SW 1271 (cell line): Measurements from ENCODE around the gene EOLA1.
"Not testable (repeated sequence)": the region's sequence is repeated elsewhere in the genome, so short reads cannot be mapped to it uniquely, and the experiment has no call there.

ENCODE experiments used
- DNase-seq, 2 experiments: peaks; one replicate each; lab custom pipeline; 2025; lab: John Stamatoyannopoulos, UW

EOLA1 gene

DNA sequence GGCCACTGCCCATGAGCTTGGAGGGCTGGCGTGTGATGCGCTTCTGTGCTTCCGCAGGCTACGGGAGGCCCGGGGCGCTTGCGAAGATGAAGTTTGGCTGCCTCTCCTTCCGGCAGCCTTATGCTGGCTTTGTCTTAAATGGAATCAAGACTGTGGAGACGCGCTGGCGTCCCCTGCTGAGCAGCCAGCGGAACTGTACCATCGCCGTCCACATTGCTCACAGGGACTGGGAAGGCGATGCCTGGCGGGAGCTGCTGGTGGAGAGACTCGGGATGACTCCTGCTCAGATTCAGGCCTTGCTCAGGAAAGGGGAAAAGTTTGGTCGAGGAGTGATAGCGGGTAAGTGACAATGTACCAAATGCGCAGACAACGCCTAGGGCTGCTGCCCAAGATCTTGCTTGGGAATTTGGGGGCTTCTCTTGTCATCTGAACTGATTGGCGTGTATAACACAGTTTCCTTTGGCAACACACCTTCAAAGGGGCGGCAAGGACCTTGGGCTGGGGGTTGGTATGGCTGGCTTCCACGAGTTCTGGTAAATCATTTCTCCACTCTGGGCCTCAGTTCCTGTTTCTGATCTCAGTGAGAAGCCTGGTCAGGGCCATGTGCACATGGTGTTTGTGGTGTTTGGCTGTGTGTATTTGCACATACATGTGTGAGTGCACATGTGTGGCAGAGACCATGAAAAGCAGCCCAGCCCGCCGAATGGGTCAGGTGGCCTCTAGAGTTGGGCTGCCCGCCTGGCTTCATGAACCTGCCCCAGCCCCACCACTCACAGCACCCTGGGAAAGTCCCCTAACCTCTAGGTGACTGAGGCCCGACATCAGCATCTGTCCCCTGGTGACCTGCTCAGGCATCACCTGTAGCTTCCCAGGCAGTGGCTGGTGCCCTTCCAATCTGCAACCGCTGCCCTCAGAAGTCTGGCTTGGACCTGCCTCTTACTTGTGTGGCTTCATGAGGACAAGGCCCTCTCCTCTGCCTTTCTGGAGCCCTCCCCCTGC lies 5.0 kb downstream of the EOLA1 start:
- DNase-seq: not testable (repeated sequence)

DNA sequence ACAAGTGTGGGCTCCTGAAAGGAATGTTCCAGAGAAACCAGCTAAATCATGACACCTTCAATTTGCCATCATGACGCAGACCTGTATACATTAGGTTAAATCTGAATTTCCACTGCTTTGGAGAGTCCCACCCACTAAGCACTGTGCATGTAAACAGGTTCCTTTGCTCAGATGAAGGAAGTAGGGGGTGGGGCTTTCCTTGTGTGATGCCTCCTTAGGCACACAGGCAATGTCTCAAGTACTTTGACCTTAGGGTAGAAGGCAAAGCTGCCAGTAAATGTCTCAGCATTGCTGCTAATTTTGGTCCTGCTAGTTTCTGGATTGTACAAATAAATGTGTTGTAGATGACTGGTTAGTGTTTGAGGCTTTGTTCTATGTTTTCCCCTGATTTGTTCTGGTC lies 6.2 kb downstream of the EOLA1 start:
- DNase-seq: not testable (repeated sequence)

DNA sequence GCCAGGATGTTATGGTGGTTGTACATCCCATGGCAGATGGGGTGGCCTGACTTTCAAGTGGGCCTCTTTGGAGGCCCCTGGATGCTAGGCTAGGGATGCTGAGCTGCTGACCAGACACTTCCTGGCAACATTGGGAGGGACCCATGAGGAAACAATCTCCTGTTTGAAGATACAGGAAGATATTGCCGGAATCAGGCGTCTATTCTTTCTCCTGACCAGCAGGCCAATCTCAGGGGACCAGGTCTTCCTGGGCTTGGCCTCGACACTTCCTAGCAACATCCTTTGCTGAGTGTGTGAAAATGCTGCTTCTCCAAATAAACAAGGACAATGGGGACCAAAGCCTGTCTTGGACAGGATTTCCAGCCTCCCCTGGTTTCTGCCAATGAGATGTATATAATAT lies 7.0 kb downstream of the EOLA1 start:
- not testable (repeated sequence) for DNase-seq

DNA sequence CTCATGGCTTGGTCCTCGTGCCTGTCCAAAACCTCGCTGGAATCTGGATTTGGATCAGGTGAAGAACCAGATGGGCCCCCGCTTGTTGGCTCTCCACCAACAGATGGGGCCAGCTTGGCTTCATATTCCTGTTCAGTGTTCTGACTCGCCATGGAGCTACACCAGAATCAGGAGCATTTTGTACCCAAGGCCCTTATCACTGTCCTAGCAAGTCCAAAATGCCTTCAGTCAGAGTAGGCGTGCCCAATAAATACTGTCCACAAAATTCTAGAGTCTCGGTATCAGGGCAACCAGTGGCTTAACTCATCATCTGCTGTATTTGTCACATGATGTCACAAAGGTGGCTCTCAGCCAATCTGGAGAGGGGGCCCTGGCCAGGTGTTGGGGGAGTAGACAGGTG lies 8.9 kb downstream of the EOLA1 start, which contains the start of gene HSFX3:
Gene HSFX3, minus strand, starts transcription at position 224 of the 400 bp plus-strand sequence. Its CDS starts 72 bp downstream, at position 152.
- DNase-seq: not testable (repeated sequence)

DNA sequence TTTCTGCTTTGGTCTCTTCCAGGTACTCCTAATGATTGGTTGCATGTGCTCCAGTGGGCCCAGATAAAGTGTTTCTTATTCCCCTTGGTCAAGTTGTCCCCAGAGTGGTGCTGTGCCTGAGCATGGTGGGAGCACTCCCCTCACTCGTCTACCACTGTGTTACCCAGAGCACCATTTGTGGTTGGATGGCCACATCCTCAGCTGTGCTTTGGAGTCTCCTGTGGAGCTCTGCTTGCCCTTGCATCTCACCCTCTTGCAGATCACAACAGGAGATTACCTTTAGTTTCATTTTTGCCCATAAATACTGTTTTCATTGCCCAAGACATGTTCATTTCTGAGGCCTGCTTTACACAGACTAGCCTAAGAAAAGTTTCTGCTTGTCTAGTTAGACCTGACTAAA lies 9.6 kb downstream of the EOLA1 start:
- not testable (repeated sequence) for DNase-seq

DNA sequence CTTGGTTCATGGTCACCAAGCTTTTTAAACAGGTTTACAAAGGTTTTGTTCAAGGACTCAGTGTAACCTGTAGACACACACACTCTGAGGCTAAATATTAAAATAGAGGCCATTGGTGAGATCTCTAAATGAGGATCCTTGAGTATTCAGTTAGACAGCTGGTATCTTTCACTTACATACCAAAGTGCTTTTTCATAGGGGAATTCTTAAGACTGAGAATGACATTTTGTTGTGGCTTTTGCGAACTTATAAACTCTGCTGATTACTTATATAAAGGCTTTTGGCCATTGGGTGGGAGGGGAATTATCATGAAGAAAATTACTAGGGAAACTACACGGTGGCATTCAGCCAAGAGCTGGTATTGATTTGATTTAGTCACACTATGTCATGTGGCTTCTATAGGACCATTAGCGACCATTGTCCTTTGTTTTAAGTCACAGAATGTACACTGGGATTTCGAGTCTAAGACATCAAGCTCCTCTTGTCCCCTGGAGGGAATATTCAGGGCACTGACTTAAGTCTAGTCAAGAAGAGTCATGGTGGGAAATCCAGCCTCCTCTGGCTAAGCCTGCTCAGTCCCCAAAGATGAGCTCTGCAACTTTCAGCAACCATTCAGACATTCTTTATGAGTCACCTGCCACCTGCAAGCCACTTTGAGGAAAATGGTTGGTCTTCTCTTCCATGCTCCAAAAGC lies 10.6 kb downstream of the EOLA1 start:
- not testable (repeated sequence) for DNase-seq

DNA sequence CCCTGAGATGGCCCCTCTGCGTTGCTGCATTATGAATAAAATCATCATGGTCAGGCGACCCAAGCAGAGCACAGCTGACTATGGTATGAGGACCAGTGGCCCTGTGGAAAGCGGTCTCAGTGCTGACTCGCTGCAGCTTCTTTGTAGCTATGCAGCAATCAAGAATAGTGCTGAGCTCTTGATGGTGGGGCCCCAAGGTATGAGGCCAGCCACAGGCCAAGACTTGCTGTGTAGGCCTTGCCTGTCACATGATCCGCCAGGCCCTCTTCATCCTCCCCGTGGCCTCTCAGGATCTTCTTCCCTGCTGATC lies 11.1 kb downstream of the EOLA1 start:
- not testable (repeated sequence) for DNase-seq

DNA sequence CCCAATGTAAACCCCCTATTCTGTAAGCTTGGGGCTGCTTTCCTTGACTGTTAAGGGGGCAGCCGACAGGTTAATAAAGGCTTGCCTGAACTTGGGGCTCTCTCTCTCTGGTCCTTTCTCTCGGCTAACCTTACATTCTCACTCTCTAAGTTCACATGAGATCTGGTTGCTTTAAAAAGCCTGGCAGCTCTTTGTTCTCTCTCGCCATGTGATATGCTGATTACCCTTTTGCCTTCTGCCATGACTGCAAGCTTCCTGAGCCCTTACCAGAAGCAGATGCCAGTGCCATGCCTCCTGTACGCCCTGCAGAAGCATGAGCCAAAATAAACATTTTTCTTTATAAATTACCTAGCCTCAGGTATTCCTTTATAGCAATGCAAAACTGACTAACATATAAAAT lies 14.4 kb downstream of the EOLA1 start:
- DNase-seq: not testable (repeated sequence)

DNA sequence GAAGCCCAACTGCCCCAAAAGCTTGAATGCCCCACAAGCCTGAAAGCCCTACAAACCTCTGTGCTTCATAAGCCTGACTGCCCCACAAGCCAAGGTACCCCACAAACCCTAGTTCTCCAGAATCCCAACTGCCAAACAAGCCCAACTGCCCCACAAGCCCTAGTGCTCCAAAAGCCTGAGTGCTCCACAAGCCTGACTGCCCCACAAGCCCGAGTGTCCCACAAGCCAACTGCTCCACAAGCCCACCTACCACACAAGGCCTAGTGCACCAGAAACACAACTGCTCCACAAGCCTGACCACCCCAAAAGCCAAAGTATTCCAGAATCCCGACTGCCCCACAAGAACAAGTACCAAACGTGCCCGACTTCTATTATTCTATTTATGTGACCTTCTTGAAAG lies 22.5 kb downstream of the EOLA1 start:
- no peak for DNase-seq

DNA sequence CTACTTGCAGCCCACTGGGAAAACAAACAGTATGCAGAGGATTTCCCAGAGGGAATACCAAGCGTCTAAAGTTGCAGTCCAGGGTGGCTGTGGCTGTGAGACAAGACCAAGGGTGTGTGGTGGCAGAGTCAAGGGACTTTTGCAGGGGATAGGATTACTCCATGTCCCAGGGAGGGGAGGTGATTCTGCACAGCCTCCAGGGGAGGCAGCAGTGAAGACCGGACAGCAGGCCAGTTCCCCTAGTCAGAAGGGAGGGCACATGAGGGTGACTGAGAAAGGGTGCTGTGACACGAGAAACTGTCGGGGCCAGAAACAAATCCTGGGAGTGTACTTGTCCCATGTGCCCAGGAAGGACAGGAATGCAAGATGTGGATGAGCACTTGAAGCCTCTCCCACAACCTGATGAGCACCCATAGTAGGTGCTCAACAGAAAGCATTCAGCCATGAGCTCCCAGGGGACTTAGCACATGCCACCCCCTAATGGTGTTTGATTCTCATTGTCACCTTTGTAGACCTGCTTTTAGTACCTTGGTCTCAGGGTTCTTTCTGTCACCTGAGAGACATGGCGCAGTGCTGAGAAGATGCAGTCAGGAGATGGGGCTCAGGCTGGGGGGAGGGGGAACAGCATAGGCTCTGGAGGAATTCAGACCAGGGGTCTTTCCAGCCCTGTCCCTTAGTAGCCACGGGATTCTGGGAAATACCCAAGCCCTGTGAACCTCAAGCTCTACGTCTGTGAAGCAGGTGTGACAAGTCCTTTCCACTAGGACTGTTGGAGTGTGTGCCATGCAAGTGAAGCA lies 27.0 kb downstream of the EOLA1 start:
- no peak for DNase-seq

DNA sequence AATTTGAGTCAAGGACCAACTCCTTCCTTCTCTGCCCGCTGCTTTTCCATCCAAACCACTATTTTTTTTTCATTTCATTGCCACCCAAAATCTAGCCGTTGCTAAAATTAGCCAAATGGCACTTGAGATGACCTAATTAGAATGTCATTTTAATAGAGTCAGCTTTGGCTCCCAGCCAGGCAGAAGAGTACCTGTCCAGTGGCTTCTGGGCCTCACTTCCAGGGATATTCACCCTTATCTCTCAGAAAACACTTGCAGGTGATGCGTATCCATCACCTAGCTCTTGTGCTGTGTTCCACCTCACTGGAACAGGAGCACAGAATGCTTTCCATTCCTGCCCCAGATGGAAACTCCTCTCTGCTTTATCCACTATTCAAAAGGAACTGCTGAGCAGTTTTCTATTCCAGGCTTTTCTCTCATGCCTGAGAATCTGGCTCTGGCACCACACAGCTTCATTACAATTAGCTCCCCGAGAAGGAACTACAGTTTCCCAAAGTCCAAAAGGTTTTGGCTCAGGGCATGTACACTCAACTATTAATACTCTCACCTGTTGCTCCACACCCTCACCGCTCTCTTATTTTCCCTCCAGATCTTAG lies 28.0 kb downstream of the EOLA1 start:
- DNase-seq: no peak

DNA sequence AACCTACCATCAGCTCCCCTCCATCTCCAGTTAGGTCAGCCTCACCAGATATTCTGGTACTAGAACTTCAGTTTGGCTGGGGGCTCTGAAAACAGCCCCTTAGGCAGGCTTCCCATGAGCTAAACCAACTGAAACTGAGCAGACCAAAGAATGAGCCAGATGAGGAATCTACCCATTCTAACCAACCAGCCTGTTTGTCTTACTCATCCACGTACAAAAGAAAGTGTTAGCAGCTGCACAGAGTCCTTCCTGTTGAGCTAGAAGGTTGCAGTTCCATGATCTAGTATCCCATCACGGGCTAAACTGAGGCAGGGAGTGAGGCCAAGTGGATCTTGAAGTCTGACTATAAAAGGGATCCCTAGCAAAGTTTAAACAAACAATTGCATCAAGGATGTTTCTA lies 29.0 kb downstream of the EOLA1 start:
- no peak for DNase-seq

DNA sequence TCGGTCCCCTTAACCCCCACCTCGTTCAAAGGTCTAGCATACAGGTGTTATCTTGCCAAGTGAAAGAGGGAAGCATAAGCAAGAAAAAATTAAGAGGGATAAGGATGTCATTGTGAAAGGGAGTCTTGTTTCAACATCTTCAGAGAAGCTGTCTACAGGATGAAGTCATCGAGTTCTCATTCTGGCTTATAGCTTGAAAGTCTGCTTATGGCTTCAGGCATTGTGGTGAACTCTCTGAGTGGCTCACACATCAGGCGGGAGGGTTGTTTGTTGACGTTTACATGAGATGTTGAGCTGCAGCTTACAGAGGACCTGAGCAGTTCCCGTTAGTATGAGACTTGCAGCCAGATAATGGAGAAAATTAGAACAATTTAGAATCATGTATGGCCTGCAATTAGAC lies 29.9 kb downstream of the EOLA1 start:
- DNase-seq: no peak

DNA sequence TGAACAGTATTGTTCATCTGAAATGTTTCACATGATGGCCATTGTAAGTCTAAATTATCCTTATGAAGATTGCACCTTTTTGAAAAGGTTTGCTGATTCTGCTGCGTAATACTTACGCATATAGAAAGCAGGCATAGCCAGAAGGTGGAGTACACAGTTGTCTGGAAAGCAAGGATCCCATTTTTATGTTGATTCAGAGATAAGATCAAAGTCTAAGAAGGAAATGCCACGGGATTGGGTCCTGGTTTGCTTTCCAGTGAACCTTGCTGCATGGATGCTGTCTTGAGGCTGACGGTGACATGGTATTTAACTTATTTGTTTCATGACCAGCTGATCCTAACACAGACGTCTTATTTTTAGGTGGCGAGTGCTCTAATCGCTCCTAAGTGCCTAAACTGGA lies 31.0 kb downstream of the EOLA1 start:
- DNase-seq: no peak

DNA sequence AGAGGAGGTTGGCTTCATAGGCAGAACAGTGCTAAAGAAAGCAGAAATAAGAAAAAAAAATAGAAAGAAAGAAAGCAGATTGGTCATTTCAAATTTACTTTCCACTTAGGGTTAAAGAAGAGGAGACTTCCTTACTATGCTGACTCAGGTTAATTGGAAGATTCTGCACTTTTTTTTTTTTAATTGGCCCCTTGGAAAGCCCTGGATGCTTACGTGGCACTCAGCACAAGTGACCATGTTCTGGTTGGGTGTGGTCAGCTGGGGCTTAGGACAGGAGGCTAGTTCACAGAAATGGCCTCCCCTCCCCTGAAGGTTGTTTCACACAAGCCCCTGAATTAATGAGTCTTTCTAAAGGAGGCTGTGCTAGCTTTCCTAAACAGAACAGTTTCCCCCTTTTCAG lies 31.9 kb downstream of the EOLA1 start:
- no peak for DNase-seq

DNA sequence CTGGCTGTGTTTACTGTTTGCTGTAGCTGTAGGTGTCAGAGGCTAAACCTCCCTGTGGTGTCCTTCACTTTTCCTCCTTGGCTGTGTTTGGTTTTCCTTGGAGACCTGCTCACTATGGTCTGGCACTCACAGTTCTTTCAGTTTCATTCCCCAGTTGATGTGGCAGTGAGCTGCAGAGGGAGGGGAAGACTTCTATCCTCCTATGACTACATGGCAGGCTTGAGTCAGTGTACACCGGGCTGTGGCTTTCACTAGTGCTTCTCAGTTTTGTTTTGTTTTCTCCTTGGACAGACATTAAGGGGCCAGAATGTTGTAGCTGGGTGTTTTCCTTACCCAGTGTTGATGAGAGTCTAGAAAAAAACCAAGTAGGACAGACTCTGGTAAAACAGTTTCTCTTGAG lies 32.6 kb downstream of the EOLA1 start:
- DNase-seq: not testable (repeated sequence)

DNA sequence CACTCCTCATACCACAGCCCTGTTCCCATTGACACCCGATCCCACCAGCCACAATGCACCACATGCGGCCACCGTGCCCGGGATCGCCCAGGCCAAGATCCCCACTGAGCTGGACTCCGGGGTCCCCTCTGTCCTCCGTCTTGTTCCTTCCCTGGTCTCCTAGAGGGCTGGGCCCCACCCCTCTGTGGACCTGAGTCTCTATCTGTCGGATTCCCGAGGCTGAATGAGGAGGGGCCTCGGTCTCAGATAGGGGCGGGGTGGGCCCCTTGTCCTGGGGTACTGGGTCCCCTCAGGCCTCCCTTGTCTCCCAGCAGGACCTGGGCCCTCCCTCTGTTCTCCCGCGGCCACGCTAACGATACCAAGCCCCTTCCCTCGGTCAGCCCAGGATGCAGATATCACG lies 44.8 kb downstream of the EOLA1 start:
- DNase-seq: not testable (repeated sequence)

DNA sequence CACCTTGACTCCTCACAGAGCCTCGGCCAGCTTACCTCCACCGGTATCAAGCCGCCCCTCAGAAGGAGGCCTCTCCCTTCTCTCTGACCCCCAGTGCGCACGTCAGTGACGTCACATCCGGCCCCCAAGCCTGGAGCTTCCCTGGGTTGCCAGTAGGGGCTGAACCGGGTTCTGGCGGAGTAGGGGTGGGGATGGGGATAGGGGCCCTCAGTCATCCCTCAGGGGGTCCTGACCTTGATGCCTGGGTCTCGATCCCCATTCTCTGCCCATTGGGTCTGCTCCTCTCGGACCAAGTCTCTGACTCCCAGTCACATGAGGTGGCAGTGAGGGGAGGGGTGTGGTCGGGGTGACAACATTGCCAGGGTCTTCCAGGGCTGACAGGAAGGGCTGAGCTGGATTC lies 46.5 kb downstream of the EOLA1 start, which contains the start of gene MAGEA9B:
Gene MAGEA9B, minus strand, starts transcription at position 101 of the 400 bp plus-strand sequence. CDS start 4,280 bp downstream, outside the sequence.
- DNase-seq: not testable (repeated sequence)

DNA sequence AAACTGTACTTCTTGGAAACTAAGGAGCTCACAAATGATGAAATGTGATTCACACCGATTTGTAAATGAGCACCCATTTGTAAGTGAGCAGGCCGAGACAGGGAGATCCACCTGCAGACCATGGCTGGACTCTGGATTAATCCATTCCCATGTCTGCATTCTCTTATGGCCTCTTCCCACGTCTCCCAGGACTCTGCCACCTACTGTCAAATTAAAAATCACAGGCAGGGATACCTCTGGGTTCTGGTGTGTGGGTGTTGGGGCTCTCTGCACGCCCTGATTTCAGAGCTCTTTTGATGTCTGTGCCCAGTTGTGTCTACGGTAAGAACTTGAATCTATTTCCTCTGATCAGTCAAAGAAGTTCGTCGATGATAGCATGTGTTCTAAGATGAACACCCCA lies 50.2 kb downstream of the EOLA1 start:
- DNase-seq: not testable (repeated sequence)

DNA sequence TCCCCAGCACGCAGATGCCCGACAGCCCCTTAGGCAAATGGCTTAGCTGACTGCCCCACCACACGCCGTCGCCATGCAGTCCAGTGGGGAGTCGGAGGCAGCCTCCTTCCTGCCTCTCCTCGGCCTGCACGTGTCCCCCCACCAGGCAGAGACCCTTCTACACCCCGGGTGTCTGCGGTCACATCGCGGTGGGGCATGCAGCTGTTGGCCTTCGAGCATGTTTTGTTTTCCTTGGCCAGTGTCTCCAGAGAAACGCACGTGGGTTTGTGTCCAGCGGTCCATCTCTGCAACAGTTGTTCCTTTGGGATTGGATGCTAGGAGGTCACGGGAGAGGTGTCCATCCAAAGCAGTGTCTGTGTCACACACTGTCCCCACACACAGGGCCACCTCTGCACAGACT lies 54.4 kb downstream of the EOLA1 start, which contains the start of gene HSFX2:
Gene HSFX2, minus strand, starts transcription at position 101 of the 400 bp plus-strand sequence. CDS start 614 bp downstream, outside the sequence.
- DNase-seq: not testable (repeated sequence)

DNA sequence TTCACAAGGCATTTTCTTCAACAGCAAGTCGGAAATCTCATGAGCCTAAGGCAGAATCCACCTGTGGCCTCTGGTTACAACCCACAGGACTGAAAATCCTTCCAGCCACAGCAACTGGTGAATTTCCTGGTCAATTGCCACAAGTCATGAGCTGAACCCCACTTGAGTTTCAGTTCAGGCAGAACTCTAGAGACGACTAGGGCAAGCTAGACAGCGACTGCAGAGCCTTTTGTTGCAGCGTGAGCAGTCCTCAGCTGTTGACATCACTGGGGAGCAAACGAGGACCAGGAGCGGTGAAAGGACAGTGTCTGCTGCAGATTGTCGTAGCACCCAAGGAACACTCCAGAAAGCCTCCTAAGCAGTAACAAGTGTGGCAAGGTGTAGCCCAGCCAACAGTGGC lies 55.1 kb downstream of the EOLA1 start:
- DNase-seq: not testable (repeated sequence)
